GM21723 (cell line): Measurements from ENCODE around the gene C9orf85.
"Not testable (repeated sequence)": the region's sequence is repeated elsewhere in the genome, so short reads cannot be mapped to it uniquely, and the experiment has no call there.

ENCODE experiments used
- ATAC-seq: cut with Tn5 transposase; IDR thresholded peaks from one replicate; pipeline ENCODE4 v1.9.1; 2021; ENCODE audit warnings: mild to moderate bottlenecking, moderate library complexity; ENCODE audit not compliant: unreplicated experiment

C9orf85 gene

DNA sequence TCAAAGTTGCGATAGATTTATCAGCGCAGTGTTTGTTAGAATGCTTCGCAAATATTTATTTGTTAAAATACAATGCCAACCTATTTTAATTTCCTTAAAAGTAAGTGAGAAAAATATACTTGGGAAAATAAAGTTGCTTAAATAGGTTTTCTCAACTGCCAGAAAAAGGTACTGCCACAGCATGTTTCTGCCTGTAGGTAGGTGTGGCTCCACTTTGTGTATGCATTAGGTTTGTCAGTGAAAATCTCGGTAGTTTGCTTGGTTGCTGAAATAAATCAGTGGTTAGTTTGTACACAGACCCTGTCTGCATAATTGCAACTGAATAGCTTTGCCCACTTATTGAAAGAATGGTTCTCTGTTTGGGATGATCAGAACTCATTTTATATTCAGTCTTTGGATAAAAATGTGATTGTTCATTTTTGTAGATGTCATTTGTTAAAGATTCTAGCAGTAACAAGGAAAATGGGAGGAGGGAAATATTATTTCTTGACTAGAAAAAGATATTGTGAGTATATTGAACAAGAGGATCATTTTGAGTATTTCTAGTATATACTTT is 25.7 kb downstream of the C9orf85 start:
- ATAC-seq, result no peak

DNA sequence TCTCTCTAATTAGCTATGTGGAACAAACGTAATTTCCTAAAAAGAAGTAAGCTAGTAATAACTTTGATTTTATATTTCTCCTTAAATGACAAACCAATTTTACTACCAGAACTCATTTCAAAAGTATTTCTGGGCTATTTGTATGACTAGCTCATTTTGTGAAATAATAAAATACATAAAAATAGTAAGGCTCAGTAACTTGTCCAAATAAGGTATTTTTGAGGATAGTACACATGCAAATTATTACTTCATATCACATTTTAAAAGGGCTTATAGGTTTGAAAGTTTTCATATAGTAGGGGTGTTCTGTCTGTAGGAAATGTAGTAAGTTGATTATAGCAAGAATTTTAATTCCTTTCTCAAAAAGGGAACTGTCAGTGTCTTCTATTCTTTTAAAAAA is 26.5 kb downstream of the C9orf85 start:
- ATAC-seq, result no peak

DNA sequence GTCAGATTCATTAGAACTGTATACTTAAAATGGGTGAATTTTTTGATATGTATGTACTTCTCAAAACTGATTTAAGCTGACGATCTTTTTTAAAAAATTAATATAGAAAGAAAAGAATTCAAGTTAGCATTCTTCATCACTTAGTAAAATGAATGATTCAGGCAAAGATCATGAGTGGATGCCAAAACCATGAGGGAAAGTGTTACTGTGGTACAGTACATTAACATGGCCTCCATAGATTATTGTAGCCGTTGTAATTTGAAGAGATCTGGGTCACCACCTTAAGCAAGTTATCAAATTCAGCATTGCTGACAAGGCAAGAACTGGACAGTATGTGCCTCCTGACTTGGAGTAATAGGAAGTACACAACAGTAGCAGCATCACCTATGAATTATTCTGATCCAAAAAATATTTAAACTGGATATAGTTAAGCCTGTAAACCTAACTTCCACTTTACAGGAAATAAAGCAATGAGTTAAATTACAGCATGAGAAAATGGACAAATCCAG is 29.7 kb downstream of the C9orf85 start:
- no peak for ATAC-seq

DNA sequence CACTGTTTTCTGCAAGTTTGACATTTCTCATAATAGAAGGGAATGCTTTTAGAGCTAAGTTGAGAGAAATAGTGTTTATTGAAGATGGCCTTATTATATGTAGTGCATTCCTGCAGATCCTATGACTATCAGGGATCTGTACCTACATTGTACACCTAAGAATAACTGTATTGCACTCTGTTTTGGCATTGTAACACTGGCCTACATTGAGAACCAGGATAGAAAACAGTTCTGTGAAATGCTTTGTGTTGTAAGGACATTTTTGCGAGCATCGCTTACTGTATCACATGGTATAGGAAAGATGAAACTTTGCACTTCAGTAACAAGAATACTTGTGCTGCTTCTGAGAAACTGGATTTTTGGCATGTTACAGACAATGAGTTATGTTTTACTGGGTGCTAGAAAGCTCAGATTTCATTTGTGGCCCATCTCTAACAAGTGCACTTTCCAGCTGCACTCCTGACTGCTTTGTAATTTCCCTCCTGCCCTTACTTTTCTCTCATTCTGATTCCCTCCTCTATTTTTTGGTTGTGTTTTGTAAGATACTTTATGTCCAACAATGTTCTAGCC is 30.6 kb downstream of the C9orf85 start:
- ATAC-seq, result no peak

DNA sequence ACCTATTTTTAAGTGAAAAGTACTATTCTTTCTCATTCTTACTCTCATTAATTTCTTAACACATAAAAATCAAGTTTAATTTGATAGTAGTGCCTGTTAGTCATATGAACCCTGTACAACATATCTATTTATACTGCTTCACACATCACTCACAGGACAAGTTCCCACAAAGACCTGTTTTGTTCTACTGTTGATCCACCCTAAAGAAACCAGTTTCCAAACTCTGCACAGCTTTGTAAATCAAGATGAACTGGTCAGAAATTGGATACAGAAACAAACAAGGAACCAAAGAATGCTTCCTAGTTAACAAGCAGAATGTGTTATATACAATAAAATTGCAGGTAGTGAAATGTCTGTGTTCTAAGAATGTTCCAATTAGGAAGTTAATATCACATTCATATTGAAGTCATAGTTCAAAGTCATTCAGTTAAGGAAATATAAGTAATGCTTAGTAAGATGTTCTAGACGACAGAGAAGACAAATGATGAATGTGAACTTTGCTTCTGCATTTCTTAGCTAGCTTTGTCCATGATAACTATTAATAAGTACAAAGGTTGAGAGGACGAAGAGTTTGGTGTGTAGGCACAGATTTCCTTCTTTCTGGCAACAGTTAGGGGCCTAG is 33.4 kb downstream of the C9orf85 start:
- ATAC-seq, result no peak

DNA sequence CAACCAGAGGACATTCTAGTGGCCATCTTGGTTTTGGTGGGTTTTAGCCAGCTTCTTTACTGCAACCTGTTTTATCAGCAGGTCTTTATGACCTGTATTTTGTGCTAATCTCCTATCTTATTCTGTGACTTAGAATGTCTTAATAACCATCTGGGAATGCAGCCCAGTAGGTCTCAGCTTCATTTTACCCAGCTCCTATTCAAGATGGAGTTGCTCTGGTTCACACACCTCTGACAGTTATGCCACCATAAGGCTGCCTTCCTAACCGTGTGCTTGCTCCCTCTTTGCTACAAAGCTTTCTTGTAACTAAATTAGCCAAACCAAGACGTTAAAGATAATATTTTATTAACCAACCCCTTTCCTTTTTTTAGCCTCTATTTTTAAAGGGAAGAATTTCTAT is 43.2 kb downstream of the C9orf85 start:
- not testable (repeated sequence) for ATAC-seq

DNA sequence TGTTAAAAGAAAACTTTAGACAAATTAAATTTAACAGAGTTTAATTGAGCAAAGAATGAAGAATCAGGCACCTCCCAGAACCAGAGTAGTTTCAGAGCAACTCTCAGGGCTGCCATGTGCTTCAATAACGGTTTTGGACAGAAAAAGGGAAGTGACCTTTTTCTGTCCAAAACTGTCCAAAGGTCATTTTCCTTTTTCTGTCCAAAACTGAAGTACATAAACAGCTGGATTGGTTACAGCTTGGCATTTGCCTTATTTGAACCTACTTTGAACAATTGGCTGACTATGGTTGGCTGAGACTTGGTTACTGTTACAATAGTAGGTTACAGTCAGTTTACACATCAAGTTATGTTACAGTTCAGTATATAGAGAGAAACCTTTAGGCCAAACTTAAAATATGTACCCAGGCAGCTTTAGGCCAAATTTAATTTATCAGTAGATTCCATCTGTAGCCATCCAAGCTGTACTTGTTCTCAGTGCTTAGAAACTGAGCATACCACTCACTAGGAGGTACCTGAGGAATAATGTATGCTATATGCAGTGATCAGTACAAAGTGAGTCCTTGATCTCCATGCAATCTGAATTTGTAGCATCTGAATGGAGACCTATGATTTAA is 44.0 kb downstream of the C9orf85 start:
- peak; percentile 60 for ATAC-seq

DNA sequence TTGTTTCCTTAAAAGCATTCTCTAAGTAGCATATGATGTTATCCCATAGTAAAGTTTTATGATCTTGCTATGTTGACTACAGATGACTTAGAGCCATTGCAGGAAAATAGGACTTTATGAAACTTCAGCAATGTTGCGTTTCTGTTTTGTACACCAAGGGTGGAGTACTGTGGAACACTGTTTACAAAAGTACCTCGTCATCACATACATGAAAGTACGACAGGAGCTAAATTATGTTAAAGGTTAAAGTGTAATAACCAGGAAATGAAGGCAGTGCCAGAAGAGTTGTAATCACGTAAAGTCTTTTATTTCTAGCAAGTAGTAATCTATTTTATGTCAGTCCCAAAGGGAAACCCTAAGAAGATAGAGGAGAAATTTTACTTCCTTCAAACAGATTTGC is 50.9 kb downstream of the C9orf85 start:
- no peak for ATAC-seq

DNA sequence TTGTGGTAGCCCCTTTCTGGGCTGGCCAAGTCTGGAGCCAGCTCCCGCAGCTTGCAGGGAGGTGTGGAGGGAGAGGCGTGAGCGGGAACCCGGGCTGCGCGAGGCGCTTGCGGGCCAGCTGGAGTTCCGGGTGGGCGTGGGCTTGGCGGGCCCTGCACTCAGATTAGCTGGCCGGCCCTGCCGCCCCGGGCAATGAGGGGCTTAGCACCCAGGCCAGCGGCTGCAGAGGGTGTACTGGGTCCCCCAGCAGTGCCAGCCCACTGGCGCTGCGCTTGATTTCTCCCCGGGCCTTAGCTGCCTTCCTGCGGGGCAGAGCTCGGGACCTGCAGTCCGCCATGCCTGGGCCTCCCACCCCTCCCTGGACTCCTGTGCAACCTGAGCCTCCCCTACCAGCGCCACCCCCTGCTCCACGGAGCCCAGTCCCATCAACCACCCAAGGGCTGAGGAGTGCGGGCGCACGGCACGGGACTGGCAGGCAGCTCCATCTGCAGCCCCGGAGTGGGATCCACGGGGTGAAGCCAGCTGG is 52.1 kb downstream of the C9orf85 start:
- ATAC-seq, result not testable (repeated sequence)

DNA sequence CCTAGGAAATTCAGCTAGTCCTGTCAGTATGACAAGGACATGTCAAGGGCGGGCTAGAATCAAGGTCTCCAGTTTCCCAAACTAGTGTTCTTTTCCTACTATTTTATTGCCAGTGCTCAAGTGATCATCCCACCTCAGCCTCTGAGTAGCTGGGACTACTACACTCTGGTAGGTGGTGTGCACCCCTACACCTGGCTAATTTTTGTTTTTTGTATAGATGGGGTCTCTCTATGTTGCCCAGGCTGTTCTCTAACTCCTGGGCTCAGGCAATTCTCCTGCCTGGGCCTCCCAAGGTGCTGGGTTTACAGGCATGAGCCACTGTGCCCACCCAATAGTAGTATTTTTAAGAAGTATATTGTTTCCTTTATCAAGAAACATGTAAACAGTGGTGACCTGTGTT is 54.0 kb downstream of the C9orf85 start:
- no peak for ATAC-seq

DNA sequence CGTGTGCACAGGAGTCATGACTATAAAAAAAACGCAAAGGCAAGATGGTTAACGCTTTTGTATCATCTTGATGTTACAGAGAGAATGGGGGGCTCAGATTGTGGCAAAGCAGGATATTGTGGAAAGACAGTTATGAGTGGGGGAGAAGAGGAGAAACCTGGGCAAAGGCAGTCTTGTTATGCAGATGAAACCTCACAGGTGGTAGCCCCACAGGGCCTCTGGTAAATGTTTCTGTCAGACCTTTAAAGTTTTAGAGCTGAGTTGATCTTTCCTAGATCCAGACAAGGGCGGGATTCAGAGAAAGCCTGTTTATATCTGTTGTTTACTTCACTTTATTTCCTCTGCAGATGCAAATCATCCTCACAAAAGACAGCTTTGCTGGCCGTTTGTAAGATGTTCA is 55.2 kb downstream of the C9orf85 start:
- no peak for ATAC-seq

DNA sequence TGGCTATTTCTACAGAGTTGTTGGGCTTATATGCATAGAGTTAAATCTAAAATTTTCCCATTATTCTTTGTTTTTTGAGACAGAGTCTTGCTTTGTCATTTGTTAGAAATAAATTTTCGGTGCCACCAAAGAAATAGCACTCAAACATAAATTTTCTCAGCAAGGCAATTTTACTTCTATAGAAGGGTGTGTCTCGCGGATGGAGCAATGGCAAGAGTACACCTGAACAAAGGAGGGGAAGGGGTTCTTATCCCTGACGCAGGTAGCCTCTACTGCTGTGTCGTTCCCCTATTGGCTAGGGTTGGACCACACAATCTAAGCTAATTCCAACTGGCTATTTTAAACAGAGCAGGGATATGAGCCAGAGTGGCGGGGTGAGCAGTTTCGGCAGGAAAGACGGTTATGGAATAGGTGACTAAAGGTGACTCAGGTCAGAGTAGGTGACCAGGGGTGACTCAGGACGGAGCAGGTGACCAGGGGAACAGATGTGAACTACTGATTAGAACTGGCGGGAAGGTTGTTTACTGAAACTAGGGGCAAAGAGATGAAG is 57.2 kb downstream of the C9orf85 start:
- ATAC-seq, result no peak

DNA sequence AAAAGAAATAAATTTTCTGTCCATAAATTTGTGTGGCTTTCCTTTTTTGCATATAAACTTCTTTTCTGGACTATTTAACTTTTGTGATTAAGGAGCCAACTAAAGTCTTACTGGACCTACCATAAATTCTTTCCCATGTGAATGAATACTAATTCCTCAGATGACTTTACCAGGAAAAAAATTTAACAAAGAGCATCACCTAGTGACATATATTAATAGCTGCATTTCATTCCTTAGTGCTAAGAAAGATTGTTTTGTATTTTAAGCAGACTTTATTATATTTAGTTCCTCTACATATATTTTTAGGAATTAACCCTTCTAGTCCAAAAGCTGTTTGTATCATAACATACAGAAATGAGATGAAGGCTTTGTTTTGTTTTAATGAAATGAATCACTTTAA is 64.4 kb downstream of the C9orf85 start:
- no peak for ATAC-seq

DNA sequence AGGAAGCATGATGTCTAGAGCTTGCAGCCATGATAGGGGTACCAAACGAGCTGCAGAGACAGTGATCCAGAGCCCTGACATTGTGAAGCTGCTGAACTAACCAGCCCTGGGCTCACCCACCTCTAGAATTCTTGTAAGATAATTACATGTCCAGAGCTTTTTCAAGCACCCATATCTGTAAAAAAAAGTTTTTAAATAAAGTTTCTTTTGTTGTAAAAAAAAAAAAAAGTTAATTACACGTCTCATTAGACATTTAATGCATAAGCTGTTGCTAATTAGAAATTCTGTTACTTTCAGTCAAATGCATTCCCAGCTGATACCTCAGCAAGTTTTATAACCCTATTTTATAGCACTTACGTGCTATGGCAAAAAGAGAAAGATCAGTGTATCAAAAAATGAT is 65.6 kb downstream of the C9orf85 start:
- ATAC-seq, result no peak

DNA sequence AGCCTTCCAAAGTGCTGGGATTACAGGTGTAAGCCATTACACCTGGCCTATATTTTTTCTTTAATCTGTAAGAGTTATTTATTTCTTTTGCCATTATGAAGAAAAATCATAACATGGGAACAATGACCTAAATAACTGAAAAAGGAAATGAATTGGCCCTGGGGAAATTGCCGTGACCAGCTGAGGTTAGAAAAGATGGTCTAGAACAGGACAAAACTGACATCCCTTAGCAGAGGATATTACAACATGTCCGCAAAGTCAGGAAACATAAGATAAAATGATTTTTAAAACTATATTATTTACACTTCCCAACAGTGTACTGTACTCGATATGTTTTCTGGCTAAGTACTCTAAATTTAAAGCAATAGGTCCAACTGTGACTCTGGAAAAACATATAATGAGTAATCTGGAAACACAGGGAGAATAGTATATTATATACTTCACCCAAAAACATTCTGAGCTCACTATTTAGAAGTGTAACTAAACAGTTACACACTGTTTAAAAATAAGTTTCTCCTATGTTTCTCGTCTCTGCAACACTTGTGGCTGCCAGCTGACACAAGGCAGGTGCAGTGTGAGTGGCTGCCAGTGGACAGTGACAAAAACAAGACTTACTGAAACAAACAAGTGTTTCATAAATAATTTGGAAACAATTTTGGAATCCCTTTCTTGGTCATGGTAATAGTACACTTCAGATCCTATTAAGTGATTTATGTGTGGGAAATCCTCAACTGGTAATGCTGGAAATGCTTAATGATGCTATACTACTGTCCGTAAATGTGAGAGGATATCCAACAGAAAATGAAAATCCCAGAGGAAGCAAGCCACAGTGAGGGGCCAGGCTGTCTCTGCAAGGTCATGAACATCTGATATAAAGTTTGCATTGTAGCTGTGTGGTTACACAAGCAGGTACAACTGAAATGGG is 69.1 kb downstream of the C9orf85 start:
- no peak for ATAC-seq

DNA sequence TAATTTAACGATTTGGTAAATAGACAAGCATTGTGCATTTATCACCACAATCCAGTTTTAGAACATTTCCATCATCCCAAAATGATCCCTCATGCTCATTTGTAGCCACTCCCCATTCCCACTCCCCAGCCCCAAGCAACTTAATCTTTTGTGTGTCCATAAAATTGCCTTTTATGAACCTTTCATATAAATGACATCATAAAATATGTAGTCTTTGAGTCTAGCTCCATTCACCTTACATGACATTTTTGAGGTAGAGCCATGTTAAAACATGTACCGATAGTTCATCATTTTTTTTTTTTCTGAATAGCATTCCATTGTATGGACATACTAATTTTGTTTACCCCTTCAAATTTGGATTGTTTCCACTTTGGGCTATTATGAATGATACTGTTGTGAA is 70.5 kb downstream of the C9orf85 start:
- no peak for ATAC-seq

DNA sequence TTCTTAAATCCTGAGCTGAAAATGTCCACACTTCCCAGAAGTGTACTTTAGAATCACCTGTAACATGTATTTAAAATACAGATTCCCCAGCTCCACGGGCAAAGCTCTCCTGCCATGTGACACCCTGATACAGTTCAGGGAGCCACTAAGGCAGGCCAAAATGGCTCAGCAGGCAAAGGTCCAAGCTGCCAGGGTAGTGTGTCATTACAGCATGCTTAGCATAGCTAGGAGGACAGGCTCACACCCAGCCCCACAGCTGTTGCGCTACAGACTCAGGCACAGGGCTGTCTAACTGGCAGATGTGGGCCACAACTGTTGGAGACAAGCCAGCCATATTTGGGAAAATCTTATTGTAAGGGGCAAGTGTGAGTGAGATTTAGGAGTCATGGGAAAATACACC is 73.0 kb downstream of the C9orf85 start:
- ATAC-seq, result no peak

DNA sequence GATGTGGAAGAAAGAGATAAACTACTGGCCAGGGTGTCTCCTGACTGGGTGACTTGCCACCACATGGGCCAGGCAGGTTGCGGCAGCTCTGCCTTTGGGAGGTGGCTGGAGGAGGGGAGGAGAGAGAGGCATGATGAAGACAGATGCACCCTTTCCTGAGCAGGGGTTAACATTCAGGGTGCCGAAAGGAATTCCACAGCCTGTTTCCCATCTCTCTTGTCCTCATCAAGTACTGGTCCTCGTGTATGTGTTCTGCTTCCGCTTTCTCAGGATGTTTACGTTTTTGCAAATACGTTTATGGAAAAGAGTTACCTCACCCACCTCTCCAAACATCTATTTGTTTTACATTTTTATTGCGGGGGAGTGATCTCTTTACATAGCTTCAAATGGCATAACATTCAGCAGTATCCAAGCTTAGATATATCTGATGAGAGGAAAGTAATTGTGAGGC is 73.4 kb downstream of the C9orf85 start:
- ATAC-seq, result no peak

DNA sequence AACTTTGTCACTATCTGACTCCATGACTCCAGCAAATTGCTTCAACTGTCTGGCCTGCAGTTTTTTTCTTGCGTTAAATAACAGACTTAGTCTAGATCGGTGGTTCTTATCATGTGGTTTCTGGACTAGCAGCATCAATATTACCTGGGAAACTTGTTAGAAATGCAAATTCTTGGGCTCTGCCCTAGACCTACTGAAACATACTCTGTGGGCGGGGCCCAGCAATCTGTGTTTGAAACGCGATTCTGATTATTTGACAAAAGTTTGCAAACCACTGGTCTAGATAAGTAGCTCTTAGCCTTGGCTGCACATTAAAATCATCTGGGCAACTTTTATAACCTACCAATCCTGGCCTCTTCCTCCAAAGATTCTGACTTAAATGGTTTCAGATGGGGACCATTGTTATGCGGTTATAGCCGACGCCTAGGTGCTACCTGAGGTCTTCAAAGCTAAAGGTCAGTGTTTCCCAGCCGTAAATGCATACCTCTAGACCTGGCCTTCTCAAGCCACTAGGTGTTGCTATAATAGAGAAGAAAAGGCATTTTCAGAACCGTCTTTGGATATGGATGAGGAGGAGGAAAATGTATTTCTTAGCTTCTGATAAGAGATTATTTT is 74.0 kb downstream of the C9orf85 start:
- no peak for ATAC-seq

DNA sequence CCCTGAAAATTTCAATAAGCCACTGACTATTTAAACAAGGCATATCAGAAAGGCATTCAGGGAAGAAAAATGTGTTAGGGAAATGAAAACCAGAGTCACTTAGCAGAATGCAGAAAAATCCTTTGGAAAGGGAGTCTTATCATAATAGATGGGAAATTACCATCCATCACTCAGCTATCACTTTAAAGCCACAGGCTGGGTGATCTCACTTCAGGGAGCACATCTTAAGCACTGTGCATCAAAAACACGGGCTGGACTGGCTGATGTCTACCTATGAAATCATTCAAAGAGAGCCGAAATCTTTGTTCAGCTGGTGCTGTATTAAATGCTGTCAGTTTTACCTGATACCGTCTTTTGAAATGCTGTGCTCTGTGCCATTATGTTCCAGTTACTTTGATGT is 75.5 kb downstream of the C9orf85 start:
- ATAC-seq, result no peak
